ENCODE data around the gene UQCRC1.
"Not testable (repeated sequence)": the region's sequence is repeated elsewhere in the genome, so short reads cannot be mapped to it uniquely, and the experiment has no call there.

The UQCRC1 gene

DNA sequence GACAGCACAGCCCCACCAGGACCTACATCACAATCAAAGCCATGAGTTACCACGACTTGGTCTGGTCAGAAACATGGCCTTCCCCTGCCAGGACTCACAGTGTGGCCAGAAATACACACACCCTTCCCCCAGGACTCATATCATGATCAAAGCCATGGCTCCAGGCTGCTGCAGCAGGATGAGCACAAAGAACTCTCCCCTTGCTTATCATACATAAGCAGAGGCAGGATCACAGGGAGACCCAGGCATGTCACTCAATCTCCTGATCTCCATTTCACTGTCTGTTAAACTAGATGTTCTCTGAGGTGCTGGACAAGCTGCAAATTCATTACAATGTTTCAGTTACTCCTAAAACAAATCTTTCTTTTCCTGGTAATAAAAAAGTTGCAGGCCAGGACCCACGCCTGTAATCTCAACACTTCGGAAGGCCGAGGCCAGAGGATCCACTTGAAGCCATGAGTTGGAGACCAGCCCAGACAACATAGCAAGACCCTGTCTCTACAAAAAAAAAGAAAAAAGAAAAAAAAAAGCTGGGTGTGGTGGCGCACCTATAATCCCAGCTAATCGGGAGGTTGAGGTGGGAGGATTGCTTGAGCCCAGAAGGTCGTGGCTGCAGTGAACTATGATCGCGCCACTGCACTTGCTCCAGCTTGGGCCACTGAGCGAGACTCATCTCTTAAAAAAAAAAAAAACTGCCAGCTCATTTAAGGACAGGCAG, 54.1 kb downstream of the UQCRC1 start:
- DNase-seq (ENCODE audit: low read depth in 1 of 2, low spot score in 1 of 2) = no peak

DNA sequence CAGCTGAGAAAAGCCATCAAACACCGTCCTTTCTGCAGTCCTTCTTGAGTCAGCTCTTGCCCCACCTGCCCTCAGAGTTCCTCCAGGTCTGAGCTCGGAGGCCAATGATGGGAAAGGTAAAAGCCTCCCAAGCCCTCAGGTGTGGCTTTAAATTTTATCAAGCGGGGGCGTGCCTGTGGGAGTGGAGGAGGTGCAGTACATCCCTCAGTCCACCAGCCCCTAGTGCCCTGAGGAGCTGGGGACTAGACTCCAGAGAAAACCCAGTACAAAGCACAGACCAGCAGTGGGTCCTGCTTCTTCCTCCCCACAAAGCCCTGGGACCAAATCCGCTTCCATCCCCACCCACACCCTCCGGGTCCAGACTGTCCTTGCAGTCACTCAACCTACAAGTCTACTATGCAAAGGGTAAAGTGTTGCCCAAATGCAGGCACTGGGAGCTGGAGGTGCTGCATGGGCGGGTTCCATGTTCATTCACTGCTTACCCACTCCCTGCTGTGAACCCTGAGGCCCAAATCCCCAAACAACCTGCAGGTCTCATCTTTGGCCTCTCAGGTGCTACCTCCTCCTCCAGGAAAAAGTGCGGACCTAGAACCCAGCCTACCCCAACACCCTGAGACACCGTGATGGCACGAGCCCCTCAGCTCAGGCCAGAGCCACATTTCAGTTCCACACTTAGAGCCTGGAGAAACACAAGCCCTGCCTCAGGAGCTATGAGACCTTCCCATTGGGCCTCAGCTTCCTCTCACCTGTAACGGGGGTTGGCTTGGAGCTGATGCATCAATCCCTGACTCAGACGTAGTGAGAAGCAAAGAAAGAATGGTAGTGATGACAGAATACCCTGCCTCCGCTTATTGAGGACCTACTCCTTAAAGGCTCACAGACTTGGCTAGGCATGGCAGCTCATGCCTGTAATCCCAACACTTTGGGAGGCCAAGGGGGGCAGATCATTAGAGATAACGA, 55.3 kb downstream of the UQCRC1 start:
- no peak for DNase-seq (ENCODE audit: low read depth in 1 of 2, low spot score in 1 of 2)

DNA sequence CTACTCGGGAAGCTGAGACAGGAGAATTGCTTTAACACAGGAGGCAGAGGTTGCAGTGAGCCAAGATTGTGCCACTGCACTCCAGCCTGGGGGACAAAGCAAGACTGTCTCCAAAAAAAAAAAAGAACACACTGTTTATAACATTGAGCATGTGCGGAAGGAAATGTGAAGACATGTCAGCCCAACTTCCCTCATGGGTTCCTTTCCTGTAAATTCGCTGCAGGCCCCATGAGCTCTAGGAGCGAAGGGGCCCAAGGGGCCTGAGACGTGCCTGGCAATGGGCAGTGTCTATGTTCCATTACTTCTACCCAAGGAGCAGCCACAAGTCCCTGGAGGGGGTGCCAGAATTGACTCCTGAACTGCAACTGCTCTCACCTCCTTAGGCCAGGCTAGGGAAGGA, 56.1 kb downstream of the UQCRC1 start:
- no peak for DNase-seq (ENCODE audit: low read depth in 1 of 2, low spot score in 1 of 2)

DNA sequence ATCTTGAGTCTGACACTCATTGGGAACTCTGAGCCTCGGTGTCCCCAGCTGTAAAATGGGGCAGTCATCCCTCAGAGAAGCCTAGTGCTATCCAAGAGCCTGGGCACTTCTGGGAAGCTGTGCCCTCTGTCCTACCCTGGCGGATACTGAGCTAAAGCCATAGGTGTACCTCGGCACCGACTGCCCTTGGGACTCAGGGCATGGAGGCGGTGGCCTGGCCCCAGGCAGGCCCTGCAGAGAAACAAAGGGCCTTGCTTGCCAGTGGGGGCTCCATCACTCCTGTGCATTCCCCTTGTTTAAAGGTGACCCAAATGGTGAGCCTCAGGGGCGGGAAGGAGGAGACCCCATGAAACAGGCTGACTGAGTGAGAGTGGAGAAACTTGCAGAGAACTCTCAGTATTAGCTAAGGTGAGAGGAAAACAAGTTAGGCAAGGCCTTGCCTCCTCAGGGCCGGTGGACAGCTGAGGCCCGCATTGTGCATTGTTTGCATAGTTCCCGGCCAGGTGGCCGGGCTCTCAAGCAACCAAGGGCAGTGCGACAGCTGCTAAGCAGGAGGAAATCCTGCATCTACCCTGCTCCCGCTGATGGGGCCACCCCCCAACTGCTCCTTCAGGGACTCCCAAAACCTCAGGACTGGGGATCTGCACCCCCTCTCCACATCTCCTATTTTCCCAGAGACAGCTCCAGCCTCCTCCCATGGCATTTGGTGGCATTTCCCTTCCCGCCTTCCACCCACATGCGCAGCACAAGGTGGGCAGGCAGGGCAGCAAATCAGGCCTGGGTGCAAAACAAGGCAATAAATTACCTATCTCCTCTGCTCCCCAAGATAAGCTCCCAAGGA, 57.1 kb downstream of the UQCRC1 start:
- no peak for DNase-seq (ENCODE audit: low read depth in 1 of 2, low spot score in 1 of 2)

DNA sequence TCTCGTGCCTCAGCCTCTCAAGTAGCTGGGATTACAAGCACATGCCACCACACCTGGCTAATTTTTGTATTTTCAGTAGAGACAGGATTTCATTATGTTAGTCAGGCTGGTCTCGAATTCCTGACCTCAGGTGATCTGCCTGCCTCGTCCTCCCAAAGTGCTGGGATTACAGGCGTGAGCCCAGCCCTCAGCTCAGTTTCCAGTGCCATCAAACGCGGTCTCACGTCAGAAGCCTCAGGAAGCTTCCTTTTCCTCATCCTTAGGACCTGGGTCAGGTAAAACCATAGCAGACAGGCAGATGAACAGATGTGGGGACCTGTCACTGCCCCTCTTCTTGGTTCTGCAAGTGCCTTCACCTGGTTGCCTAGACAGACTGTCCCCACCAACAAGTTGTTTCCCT, 57.8 kb downstream of the UQCRC1 start:
- DNase-seq (ENCODE audit: low read depth in 1 of 2, low spot score in 1 of 2) = not testable (repeated sequence)

All from activated CD4-positive, alpha-beta T cell treated with anti-CD3 and anti-CD28 coated beads, Interleukin-2, amount 50 U/mL, for 24 hours (primary cell).